Mammary epithelial cell (primary cell): ENCODE data around the gene WDR62.

Experiments used
- EZH2 ChIP-seq: IDR thresholded peaks from 2 replicates; pipeline ENCODE4 v1.6.1; 2012; ENCODE audit warnings: low read length, inconsistent platforms, borderline replicate concordance
- TF ChIP-seq, protein P1 (sequence below), 2 donors: IDR thresholded peaks in 1 of 2; conservative IDR thresholded peaks in 1 of 2; 2 replicates each; pipeline ENCODE4 v1.5.1; 2011 to 2012; ENCODE audit warnings: inconsistent platforms in 2 of 2, low read length in 2 of 2, mild to moderate bottlenecking in 2 of 2, control low read depth in 1 of 2, low read depth in 1 of 2; ENCODE audit not compliant: insufficient read depth in 1 of 2; ENCODE audit errors: extremely low read depth in 1 of 2

DNA sequence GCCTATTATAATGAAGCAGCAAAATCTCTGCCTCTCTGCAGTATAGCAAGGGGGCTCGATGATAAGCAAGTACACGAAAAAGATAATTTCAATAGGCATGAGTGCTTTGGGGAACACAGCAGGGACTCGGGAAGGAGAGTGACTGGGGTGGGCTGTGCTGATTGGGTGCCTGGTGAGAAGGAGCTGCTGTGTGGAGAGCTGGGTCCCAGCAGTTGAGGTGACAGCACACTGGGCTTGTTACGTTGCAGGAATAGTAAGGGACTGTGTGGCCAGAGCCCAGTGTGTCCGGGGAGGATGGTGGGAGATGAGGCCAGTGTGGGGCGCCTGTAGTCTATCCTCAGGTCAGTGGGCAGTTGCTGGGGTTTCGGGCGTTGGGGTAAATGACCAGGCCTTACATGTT is 17.4 kb downstream of the WDR62 start:
- TF ChIP-seq, protein P1, sequence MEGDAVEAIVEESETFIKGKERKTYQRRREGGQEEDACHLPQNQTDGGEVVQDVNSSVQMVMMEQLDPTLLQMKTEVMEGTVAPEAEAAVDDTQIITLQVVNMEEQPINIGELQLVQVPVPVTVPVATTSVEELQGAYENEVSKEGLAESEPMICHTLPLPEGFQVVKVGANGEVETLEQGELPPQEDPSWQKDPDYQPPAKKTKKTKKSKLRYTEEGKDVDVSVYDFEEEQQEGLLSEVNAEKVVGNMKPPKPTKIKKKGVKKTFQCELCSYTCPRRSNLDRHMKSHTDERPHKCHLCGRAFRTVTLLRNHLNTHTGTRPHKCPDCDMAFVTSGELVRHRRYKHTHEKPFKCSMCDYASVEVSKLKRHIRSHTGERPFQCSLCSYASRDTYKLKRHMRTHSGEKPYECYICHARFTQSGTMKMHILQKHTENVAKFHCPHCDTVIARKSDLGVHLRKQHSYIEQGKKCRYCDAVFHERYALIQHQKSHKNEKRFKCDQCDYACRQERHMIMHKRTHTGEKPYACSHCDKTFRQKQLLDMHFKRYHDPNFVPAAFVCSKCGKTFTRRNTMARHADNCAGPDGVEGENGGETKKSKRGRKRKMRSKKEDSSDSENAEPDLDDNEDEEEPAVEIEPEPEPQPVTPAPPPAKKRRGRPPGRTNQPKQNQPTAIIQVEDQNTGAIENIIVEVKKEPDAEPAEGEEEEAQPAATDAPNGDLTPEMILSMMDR (conservative IDR thresholded peaks at IDR 0.05 in 1 of 2, IDR thresholded peaks at IDR 0.05 in 1 of 2; ENCODE audit: extremely low read depth in 1 of 2, insufficient read depth in 1 of 2, low read depth in 1 of 2, low read length in 2 of 2) = no peak
- no peak for TF ChIP-seq EZH2
